T-cell (primary cell): Measurements from ENCODE around the gene ORMDL3. TPM values are rescaled to one million over a fixed set of nuclear protein-coding genes. Genes with fewer than 3 reads are reported as not detected.
A peak's percentile ranks its signal among the peaks of the same experiment; 100 is the strongest.

Source experiments
- ATAC-seq, 4 experiments: fragments of 200-7000 bp in 3 of 4; fragments of 150-1000 bp in 1 of 4; cut with Tn5 transposase; replicated peaks in 1 of 4; 1 replicate in 3 of 4; 2 replicates in 1 of 4; pipeline ENCODE4 v1.10.0; 2021; ENCODE audit warnings: moderate library complexity in 3 of 4, mild to moderate bottlenecking in 2 of 4, moderate number of reproducible peaks in 1 of 4
- CTCF ChIA-PET, 2 donors: fragments of 300-600 bp; sonication (Branson Sonifier 250); formaldehyde crosslinking; loops; one replicate each; lab custom pipeline; 2022; ENCODE audit warnings: antibody characterized with exemption in 2 of 2; lab: Charles Lee
- POLR2A ChIA-PET, 2 donors: fragments of 300-600 bp; sonication (Branson Sonifier 250); formaldehyde crosslinking; loops; one replicate each; lab custom pipeline; 2022; ENCODE audit warnings: antibody characterized with exemption in 2 of 2; lab: Charles Lee
- DNase-seq, 35 experiments: peaks; one replicate each; pipeline versions ENCODE4 v3.0.0 to v3.0.0-alpha.2; 2013 to 2023
- H3K27ac ChIP-seq: one replicate; pipeline ENCODE4 v1.5.1; 2013; ENCODE audit warnings: low read length
- H3K27me3 ChIP-seq, 2 experiments: replicated peaks in 1 of 2; 1 replicate in 1 of 2; 2 replicates in 1 of 2; pipeline versions ENCODE4 v1.6.1 to v1.7.0; 2013; ENCODE audit warnings: low read length in 1 of 2, mixed read lengths in 1 of 2; ENCODE audit not compliant: control insufficient read depth in 2 of 2, insufficient read depth in 2 of 2; ENCODE audit errors: extremely low read depth in 1 of 2
- H3K36me3 ChIP-seq, 2 donors: 1 replicate in 1 of 2; 2 replicates in 1 of 2; pipeline versions ENCODE4 v1.6.1 to v1.7.0; 2013; ENCODE audit warnings: low read length in 1 of 2; ENCODE audit not compliant: control insufficient read depth in 2 of 2, insufficient read depth in 1 of 2; ENCODE audit errors: extremely low read depth in 1 of 2
- H3K4me1 ChIP-seq, 2 experiments: 1 replicate in 1 of 2; 2 replicates in 1 of 2; pipeline versions ENCODE4 v1.6.1 to v1.7.0; 2013; ENCODE audit warnings: low read length in 2 of 2, mixed read lengths in 1 of 2; ENCODE audit not compliant: insufficient read depth in 2 of 2, control insufficient read depth in 1 of 2; ENCODE audit errors: extremely low read depth in 1 of 2
- H3K4me3 ChIP-seq, 2 donors: 1 replicate in 1 of 2; 2 replicates in 1 of 2; pipeline versions ENCODE4 v1.5.1 to v1.7.0; 2013; ENCODE audit warnings: mild to moderate bottlenecking in 2 of 2, low read length in 1 of 2, moderate library complexity in 1 of 2; ENCODE audit not compliant: control insufficient read depth in 1 of 2; ENCODE audit errors: extremely low read depth in 1 of 2
- H3K9me3 ChIP-seq: 2 replicates; pipeline ENCODE4 v1.7.0; 2013
- H3K27ac Mint-ChIP-seq, 2 donors: one replicate each; pipeline ENCODE4 v1.8.0; 2020 to 2021; ENCODE audit warnings: mild to moderate bottlenecking in 2 of 2, mixed read lengths in 2 of 2
- H3K27me3 Mint-ChIP-seq, 2 donors: one replicate each; pipeline ENCODE4 v1.8.0; 2021 to 2022; ENCODE audit warnings: mixed read lengths in 2 of 2
- H3K36me3 Mint-ChIP-seq: one replicate; pipeline ENCODE4 v1.8.0; 2021; ENCODE audit warnings: mixed read lengths
- H3K4me1 Mint-ChIP-seq, 3 donors: one replicate each; pipeline ENCODE4 v1.8.0; 2020 to 2022; ENCODE audit warnings: mixed read lengths in 3 of 3, mild to moderate bottlenecking in 1 of 3
- H3K4me3 Mint-ChIP-seq, 3 donors: one replicate each; pipeline ENCODE4 v1.8.0; 2020 to 2022; ENCODE audit warnings: mild to moderate bottlenecking in 3 of 3, mixed read lengths in 3 of 3, moderate library complexity in 3 of 3
- H3K9me3 Mint-ChIP-seq, 3 donors: one replicate each; pipeline ENCODE4 v1.8.0; 2020 to 2022; ENCODE audit warnings: mixed read lengths in 3 of 3
- WGBS: methylation state at CpG from one replicate; pipeline ENCODE4 v1.1.5; 2013; ENCODE audit warnings: missing lambda C conversion rate; ENCODE audit not compliant: insufficient coverage; 5-methylcytosine and 5-hydroxymethylcytosine counted together
- total RNA-seq, 35 experiments: library from RNA in 6 of 35; stranded (reverse) in 6 of 35; fragments of 120-200 nt in 1 of 35; gene quantifications; one replicate each; pipeline versions ENCODE4 v1.2.1 to v1.2.4 and lab custom pipeline; 2013 to 2026

Gene ORMDL3
- total RNA-seq, 5 donors from 2014 or later (not counting 1 experiment from before 2014, with no cell fraction given) = 88.3 to 164 (median 124) TPM

DNA sequence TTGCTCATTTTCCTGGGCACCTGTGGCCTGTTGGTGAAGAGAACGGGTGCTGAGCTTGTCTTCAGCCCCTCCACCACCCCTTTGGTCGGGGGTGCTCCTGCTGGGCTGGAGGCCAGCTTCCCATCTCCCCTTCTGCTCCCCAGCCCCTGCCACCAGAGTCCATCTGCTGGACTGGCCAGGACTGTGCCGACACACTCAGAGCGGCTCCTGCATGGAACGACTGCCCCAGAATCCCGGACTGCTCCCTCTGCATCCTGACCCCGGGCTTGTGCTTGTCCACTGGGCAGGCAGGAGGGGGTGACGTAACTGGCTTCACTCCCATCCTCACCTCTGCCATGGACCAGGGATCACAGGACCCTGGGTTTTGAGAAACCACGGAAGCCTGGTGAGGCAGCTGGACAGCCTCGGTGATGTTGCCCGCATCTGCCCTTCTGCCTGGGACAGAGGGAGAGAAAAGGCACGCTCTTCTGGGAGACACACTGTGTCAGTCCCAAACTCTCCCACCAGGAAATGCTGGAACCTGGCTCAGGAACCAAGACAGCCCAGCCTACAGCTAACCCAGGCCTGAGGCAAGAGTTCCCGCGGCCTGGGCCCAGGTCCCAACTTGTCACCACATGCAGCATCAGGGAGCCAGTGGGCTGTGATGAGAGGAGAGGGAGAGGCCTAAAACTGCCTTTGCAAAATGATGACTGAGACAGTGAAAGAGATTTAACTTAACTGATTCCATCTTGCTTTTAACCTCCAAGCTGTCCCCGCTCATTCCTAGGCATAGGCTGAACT lies 19.3 kb upstream of the ORMDL3 start:
- CTCF ChIA-PET = interaction anchor here in 1 of 2 donors (0.6 kb wide), 2 partner anchors 97 to 322 kb away, joined by 4 to 11 read pairs; no protein-coding TSS in a partner anchor
- Mint-ChIP-seq H3K27ac (no peak overlapping the region), H3K4me1 (peaks cover 15 to 19% (median 18%) of the 10 kb centered on the region in 3 donors)

DNA sequence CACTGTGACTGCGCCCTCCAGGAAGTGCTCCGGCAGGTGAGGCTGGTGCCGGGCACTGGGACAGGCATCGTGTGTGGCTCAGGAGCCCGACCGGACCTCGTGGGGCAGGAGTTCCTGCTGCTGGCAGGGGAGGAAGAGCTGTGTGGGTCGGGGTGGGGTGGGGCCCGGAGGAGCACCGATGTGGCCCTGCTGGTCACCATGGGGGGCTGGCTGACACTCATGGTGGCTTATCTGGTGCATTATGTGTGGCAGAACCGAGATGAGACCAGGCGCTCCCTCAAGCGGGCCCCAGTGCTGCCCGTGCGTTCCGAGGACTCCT lies 17.0 kb upstream of the ORMDL3 start:
- WGBS = 84% methylated on average over 16 of the region's 16 CpGs
- Histone ChIP-seq H3K4me1 (peaks cover 0 to 29% of the 10 kb centered on the region in 2 experiments), H3K36me3 (no peaks in the 10 kb centered on the region), H3K27ac (no peak overlapping the region), H3K9me3 (no peaks in the 10 kb centered on the region), H3K4me3 (no peak overlapping the region), H3K27me3 (peaks cover 0 to 19% of the 10 kb centered on the region in 2 experiments)
- Mint-ChIP-seq H3K27me3 (no peaks in the 10 kb centered on the region), H3K36me3 (no peaks in the 10 kb centered on the region), H3K4me1 (peaks cover 22 to 29% (median 24%) of the 10 kb centered on the region in 3 donors), H3K9me3 (no peaks in the 10 kb centered on the region), H3K27ac (no peak overlapping the region), H3K4me3 (no peak overlapping the region)
- ATAC-seq (no peak), DNase-seq (no peak)
- CTCF ChIA-PET = no interaction called here
- POLR2A ChIA-PET = no interaction called here

More for the DNA sequence above, 19.3 kb upstream of the ORMDL3 start:
- DNase-seq = no peak
- no peaks in the 10 kb centered on the region for H3K27me3 Mint-ChIP-seq
- no peak overlapping the region for H3K4me3 ChIP-seq
- H3K4me1 ChIP-seq = peaks cover 0 to 20% of the 10 kb centered on the region in 2 experiments
- H3K9me3 Mint-ChIP-seq = no peaks in the 10 kb centered on the region
- peaks cover 0 to 19% of the 10 kb centered on the region in 2 experiments for H3K27me3 ChIP-seq
- 88% methylated on average over 7 of the region's 15 CpGs for WGBS
- H3K27ac ChIP-seq = no peak overlapping the region
- no peaks in the 10 kb centered on the region for H3K36me3 ChIP-seq
- ATAC-seq = no peak
- H3K4me3 Mint-ChIP-seq = no peak overlapping the region
- no peaks in the 10 kb centered on the region for H3K9me3 ChIP-seq
- POLR2A ChIA-PET = interaction anchor here in 1 of 2 donors (0.6 kb wide), 1 partner anchor 29 kb away, joined by 3 read pairs; no protein-coding TSS in a partner anchor
- no peaks in the 10 kb centered on the region for H3K36me3 Mint-ChIP-seq

DNA sequence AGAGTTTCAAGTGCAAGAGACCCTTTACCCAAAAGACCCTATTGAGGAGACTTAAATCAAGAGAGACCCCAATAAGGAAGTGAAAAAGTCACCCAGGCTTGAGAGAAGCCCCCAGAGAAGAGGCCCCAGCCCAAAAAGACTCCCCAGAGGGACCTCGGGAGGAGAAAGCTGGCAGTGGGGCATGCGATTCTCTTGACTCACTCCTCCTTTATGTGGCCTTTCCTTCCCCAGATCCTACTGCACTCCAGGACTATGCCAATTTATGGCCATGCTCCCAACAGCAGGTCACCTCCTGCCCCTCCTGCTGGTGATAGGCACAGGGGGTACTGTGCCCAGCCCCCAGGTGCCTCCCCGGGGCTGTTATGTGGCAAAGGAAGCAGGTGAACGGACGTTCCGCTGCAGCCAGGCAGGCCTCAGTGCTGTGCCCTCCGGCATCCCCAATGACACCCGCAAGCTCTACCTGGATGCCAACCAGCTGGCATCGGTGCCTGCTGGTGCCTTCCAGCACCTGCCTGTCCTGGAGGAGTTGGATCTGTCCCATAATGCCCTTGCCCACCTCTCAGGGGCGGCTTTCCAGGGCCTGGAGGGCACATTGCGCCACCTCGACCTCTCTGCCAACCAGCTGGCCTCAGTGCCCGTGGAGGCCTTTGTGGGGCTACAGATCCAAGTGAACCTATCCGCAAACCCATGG lies 16.4 kb upstream of the ORMDL3 start:
- no peak overlapping the region for H3K4me3 ChIP-seq
- H3K36me3 ChIP-seq = no peaks in the 10 kb centered on the region
- no peak overlapping the region for H3K27ac ChIP-seq
- H3K4me3 Mint-ChIP-seq = no peak overlapping the region
- no peaks in the 10 kb centered on the region for H3K9me3 Mint-ChIP-seq
- DNase-seq (no peak), ATAC-seq (no peak)
- peaks cover 0 to 19% of the 10 kb centered on the region in 2 experiments for H3K27me3 ChIP-seq
- ChIA-PET POLR2A (no interaction called here), CTCF (no interaction called here)
- H3K36me3 Mint-ChIP-seq = no peaks in the 10 kb centered on the region
- WGBS = 89% methylated on average over 14 of the region's 14 CpGs
- H3K4me1 ChIP-seq = peaks cover 0 to 24% of the 10 kb centered on the region in 2 experiments
- H3K4me1 Mint-ChIP-seq = peaks cover 23 to 29% (median 26%) of the 10 kb centered on the region in 3 donors
- no peaks in the 10 kb centered on the region for H3K9me3 ChIP-seq
- H3K27ac Mint-ChIP-seq = no peak overlapping the region
- no peaks in the 10 kb centered on the region for H3K27me3 Mint-ChIP-seq

DNA sequence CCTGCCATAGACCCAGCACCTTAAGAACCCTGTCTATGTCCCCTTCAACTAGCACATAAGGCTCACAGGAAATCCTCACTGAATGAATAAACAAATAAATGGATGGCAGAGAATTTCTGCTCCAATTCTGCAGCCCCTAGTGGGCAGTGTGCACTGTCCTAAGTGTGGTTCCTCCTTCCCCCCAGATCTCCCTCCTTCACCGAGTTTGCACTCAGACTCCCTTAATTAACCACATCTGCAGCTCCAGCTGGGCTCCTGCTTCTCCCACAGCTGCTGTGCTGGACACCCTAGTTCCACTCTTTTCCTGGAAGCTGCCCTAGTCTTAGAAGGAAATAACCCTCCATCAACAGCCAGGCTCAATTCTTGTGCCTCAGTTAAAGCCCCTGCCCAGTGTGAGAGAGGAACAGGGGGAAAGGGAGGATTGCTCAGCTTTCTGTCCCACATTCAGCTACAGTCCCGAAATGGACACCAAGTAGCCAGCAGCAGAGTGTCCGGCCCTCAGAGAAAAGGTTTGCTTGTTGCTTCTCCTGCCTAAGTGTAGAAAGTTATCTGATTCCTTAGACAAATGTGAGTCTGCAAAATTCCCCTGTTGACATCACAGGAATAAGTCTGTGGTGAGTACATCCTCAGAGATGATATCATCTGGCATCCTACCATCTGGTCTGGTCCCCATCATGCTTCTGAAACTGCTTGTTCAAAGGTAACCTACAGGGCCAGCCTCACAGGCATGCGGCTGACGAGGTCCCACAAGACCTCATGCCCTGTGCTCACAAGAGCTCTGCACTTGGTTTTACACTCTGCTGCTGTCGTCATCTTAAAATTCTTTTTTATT lies 12.4 kb upstream of the ORMDL3 start:
- Histone ChIP-seq H3K4me1 (peaks cover 0 to 9% of the 10 kb centered on the region in 2 experiments), H3K27ac (no peak overlapping the region), H3K27me3 (peaks cover 0 to 13% of the 10 kb centered on the region in 2 experiments), H3K9me3 (no peaks in the 10 kb centered on the region), H3K4me3 (no peak overlapping the region), H3K36me3 (no peaks in the 10 kb centered on the region)
- 46% methylated on average over 4 of the region's 6 CpGs for WGBS
- peak overlapping the region in 1 of 3 donors; percentile 8 for H3K4me3 Mint-ChIP-seq
- peaks cover 13 to 16% (median 13%) of the 10 kb centered on the region in 3 donors for H3K4me1 Mint-ChIP-seq
- ATAC-seq = peak; percentile 69 to 99 (median 78)
- H3K9me3 Mint-ChIP-seq = no peaks in the 10 kb centered on the region
- peak in 23 of 35 experiments; percentile 17 to 65 (median 35) for DNase-seq
- CTCF ChIA-PET = interaction anchor here in 1 of 2 donors (0.9 kb wide), 1 partner anchor 11 kb away, joined by 4 read pairs; no protein-coding TSS in a partner anchor
- H3K36me3 Mint-ChIP-seq = no peaks in the 10 kb centered on the region
- POLR2A ChIA-PET = interaction anchor here in 1 of 2 donors (0.7 kb wide), 1 partner anchor 445 kb away, joined by 3 read pairs; no protein-coding TSS in a partner anchor
- H3K27me3 Mint-ChIP-seq = no peaks in the 10 kb centered on the region
- peak overlapping the region in 1 of 2 donors; percentile 77 for H3K27ac Mint-ChIP-seq

DNA sequence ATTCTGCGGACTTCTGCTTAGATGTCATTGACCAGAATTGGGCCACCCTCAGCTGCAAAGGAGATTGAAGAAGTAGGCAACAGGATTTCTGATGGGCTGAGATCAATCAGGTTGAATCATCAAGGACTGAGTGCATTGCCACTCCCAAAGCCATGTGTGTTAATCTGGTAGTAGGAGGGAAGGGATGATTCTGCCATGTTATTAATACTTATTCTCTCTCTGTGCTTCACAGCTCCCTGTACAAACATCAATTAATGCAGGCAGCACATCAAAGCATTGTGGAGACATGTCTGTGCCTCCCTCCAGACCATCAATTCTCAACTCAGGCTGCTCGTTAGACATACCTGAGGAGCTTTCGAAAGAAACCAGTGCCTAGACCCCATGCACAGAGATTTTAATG lies 11.7 kb upstream of the ORMDL3 start:
- no peaks in the 10 kb centered on the region for H3K27me3 Mint-ChIP-seq
- H3K4me1 Mint-ChIP-seq = peaks cover 13 to 16% (median 13%) of the 10 kb centered on the region in 3 donors
- H3K9me3 ChIP-seq = no peaks in the 10 kb centered on the region
- DNase-seq (no peak), ATAC-seq (no peak)
- H3K27me3 ChIP-seq = peaks cover 0 to 10% of the 10 kb centered on the region in 2 experiments
- no peak overlapping the region for H3K4me3 Mint-ChIP-seq
- ChIA-PET POLR2A (no interaction called here), CTCF (interaction anchor here in 1 of 2 donors (0.9 kb wide), 1 partner anchor 11 kb away, joined by 4 read pairs; no protein-coding TSS in a partner anchor)
- WGBS = no CpG with 5 or more reads among the region's 3 CpGs
- no peaks in the 10 kb centered on the region for H3K36me3 Mint-ChIP-seq
- peak overlapping the region in 1 of 2 donors; percentile 52 for H3K27ac Mint-ChIP-seq
- no peaks in the 10 kb centered on the region for H3K36me3 ChIP-seq
- no peak overlapping the region for H3K27ac ChIP-seq
- no peak overlapping the region for H3K4me3 ChIP-seq
- H3K4me1 ChIP-seq = peaks cover 0 to 9% of the 10 kb centered on the region in 2 experiments
- H3K9me3 Mint-ChIP-seq = no peaks in the 10 kb centered on the region
